Measurements from ENCODE around the gene C20orf173.

DNA sequence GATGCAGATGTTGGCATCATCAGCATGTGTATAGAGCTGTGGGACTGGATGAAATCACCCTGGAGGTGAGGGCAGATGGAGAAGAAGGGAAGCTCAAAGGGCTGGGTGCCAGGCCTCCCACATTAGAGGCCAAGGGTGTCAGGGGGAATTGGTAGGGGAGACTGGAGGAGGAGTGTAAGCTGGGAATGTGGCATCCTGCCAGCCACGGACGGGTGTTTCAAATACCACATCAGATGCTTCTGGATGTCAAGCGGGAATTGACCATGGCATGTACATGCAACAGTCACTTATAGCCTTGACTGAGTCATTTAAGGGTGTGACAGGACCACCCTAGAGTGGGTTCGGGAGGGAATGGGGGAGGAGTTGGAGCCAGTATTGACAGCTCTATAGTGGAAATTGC is 22.1 kb upstream of the C20orf173 start:
- TF ChIP-seq, protein P1, sequence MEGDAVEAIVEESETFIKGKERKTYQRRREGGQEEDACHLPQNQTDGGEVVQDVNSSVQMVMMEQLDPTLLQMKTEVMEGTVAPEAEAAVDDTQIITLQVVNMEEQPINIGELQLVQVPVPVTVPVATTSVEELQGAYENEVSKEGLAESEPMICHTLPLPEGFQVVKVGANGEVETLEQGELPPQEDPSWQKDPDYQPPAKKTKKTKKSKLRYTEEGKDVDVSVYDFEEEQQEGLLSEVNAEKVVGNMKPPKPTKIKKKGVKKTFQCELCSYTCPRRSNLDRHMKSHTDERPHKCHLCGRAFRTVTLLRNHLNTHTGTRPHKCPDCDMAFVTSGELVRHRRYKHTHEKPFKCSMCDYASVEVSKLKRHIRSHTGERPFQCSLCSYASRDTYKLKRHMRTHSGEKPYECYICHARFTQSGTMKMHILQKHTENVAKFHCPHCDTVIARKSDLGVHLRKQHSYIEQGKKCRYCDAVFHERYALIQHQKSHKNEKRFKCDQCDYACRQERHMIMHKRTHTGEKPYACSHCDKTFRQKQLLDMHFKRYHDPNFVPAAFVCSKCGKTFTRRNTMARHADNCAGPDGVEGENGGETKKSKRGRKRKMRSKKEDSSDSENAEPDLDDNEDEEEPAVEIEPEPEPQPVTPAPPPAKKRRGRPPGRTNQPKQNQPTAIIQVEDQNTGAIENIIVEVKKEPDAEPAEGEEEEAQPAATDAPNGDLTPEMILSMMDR (IDR thresholded peaks at IDR 0.05): no peak
- no peak for TF ChIP-seq POLR2A (IDR thresholded peaks at IDR 0.05)
